H1 (cell line): Measurements from ENCODE around the gene IFIT5. TPM values are rescaled to one million over a fixed set of nuclear protein-coding genes. Genes with fewer than 3 reads are reported as not detected.

Source experiments
- CTCF ChIA-PET: fragments of 300-600 bp; sonication (Branson Sonifier 250); formaldehyde crosslinking; loops from one replicate; lab custom pipeline; 2021; ENCODE audit not compliant: partially characterized antibody; lab: Charles Lee
- POLR2A ChIA-PET: fragments of 300-600 bp; sonication (Branson Sonifier 250); formaldehyde crosslinking; loops from one replicate; lab custom pipeline; 2021; ENCODE audit warnings: inconsistent platforms; ENCODE audit not compliant: partially characterized antibody; lab: Charles Lee
- DNase-seq, 2 experiments: peaks; one replicate each; pipeline versions ENCODE4 v3.0.0 to v3.0.0-alpha.2; 2010 to 2022; ENCODE audit warnings: low spot score in 2 of 2, low read depth in 1 of 2, mixed read lengths in 1 of 2
- FAIRE-seq: peaks from 2 replicates; lab custom pipeline; 2011; peaks lifted over from hg19 to GRCh38; lab: Jason Lieb, UNC
- H2AFZ ChIP-seq: 2 replicates; pipeline ENCODE4 v1.8.1; 2012; ENCODE audit warnings: low read length, inconsistent platforms
- H2AK5ac ChIP-seq: 2 replicates; pipeline ENCODE4 v1.6.1; 2013; ENCODE audit warnings: low read depth, low read length
- H2BK120ac ChIP-seq: replicated peaks from 2 replicates; pipeline ENCODE3; 2013; ENCODE audit warnings: low read depth, low read length, inconsistent platforms
- H2BK12ac ChIP-seq: 2 replicates; pipeline ENCODE4 v1.6.1; 2013; ENCODE audit warnings: low read depth, low read length
- H2BK15ac ChIP-seq: 2 replicates; pipeline ENCODE4 v1.6.1; 2013; ENCODE audit warnings: low read length
- H2BK20ac ChIP-seq: 2 replicates; pipeline ENCODE4 v1.6.1; 2013; ENCODE audit warnings: low read length
- H2BK5ac ChIP-seq: 2 replicates; pipeline ENCODE4 v1.6.1; 2013; ENCODE audit warnings: low read depth, low read length
- H3K14ac ChIP-seq: 2 replicates; pipeline ENCODE4 v1.6.1; 2013; ENCODE audit warnings: inconsistent platforms; ENCODE audit not compliant: insufficient read length
- H3K18ac ChIP-seq: 2 replicates; pipeline ENCODE4 v1.6.1; 2013; ENCODE audit warnings: low read length; ENCODE audit errors: extremely low read depth
- H3K23ac ChIP-seq: 2 replicates; pipeline ENCODE4 v1.6.1; 2013; ENCODE audit warnings: inconsistent platforms; ENCODE audit not compliant: insufficient read length
- H3K23me2 ChIP-seq: 2 replicates; pipeline ENCODE4 v1.6.1; 2013; ENCODE audit warnings: low read depth, low read length
- H3K27ac ChIP-seq: 2 replicates; pipeline ENCODE4 v1.6.1; 2011; ENCODE audit warnings: low read depth, low read length, inconsistent platforms
- H3K27me3 ChIP-seq, 4 experiments: replicated peaks in 1 of 4; 1 replicate in 1 of 4; 2 replicates in 3 of 4; pipeline versions ENCODE4 v1.6.1 to v1.8.1; 2011 to 2013; ENCODE audit warnings: low read length in 3 of 4, mild to moderate bottlenecking in 3 of 4, inconsistent platforms in 2 of 4, mixed read lengths in 2 of 4, moderate library complexity in 1 of 4; ENCODE audit not compliant: control insufficient read depth in 3 of 4, insufficient read depth in 3 of 4; ENCODE audit errors: extremely low read depth in 1 of 4
- H3K36me3 ChIP-seq, 4 experiments: 2 replicates each; pipeline versions ENCODE4 v1.6.1 to v1.8.1; 2011 to 2013; ENCODE audit warnings: mild to moderate bottlenecking in 4 of 4, low read length in 3 of 4, moderate library complexity in 2 of 4, control low read depth in 1 of 4, inconsistent platforms in 1 of 4; ENCODE audit not compliant: insufficient read depth in 4 of 4, control insufficient read depth in 2 of 4
- H3K4ac ChIP-seq: replicated peaks from 2 replicates; pipeline ENCODE3; 2013; ENCODE audit warnings: low read length, low read depth, mixed read lengths, inconsistent platforms; ENCODE audit not compliant: insufficient read length
- H3K4me1 ChIP-seq, 4 experiments: replicated peaks in 1 of 4; 1 replicate in 1 of 4; 2 replicates in 3 of 4; pipeline versions ENCODE4 v1.6.1 to v1.8.1; 2011 to 2013; ENCODE audit warnings: low read length in 3 of 4, inconsistent platforms in 2 of 4, mixed read lengths in 1 of 4; ENCODE audit not compliant: insufficient read depth in 4 of 4, control insufficient read depth in 3 of 4
- H3K4me2 ChIP-seq, 2 experiments: 2 replicates each; pipeline versions ENCODE4 v1.6.1 to v1.8.1; 2011 to 2013; ENCODE audit warnings: low read depth in 2 of 2, low read length in 2 of 2, control low read depth in 1 of 2, inconsistent platforms in 1 of 2, mild to moderate bottlenecking in 1 of 2; ENCODE audit not compliant: insufficient read depth in 1 of 2
- H3K4me3 ChIP-seq, 4 experiments: fragments of 200-600, 300-600 bp in 1 of 4; sonication (generic), shearing (Covaris generic), sonication (Bioruptor Twin) in 1 of 4; 2 replicates each; pipeline versions ENCODE4 v1.5.1 to v1.8.1; 2011 to 2016; ENCODE audit warnings: low read length in 4 of 4, low read depth in 3 of 4, control low read depth in 2 of 4, inconsistent platforms in 2 of 4, mild to moderate bottlenecking in 2 of 4, mixed read lengths in 1 of 4, moderate library complexity in 1 of 4; ENCODE audit not compliant: insufficient read depth in 2 of 4; ENCODE audit errors: extremely low read depth in 1 of 4
- H3K56ac ChIP-seq: replicated peaks from 2 replicates; pipeline ENCODE3; 2013; ENCODE audit warnings: low read depth, mild to moderate bottlenecking, mixed read lengths, low read length, inconsistent platforms; ENCODE audit not compliant: insufficient read length
- H3K79me1 ChIP-seq: 2 replicates; pipeline ENCODE4 v1.6.1; 2013; ENCODE audit warnings: low read depth, low read length, control low read depth
- H3K79me2 ChIP-seq, 2 experiments: 2 replicates each; pipeline versions ENCODE4 v1.6.1 to v1.8.1; 2012 to 2013; ENCODE audit warnings: low read length in 2 of 2, mild to moderate bottlenecking in 2 of 2, inconsistent platforms in 1 of 2; ENCODE audit not compliant: insufficient read depth in 2 of 2, control insufficient read depth in 1 of 2
- H3K9ac ChIP-seq, 4 experiments: replicated peaks in 1 of 4; 1 replicate in 1 of 4; 2 replicates in 3 of 4; pipeline versions ENCODE4 v1.6.1 to v1.8.1; 2011 to 2013; ENCODE audit warnings: low read depth in 3 of 4, low read length in 3 of 4, control low read depth in 2 of 4, mild to moderate bottlenecking in 2 of 4, moderate library complexity in 2 of 4, inconsistent platforms in 1 of 4; ENCODE audit errors: extremely low read depth in 1 of 4
- H3K9me3 ChIP-seq, 2 experiments: 2 replicates each; pipeline versions ENCODE4 v1.6.1 to v1.8.1; 2012 to 2013; ENCODE audit warnings: mild to moderate bottlenecking in 2 of 2, moderate library complexity in 2 of 2, control low read depth in 1 of 2, inconsistent platforms in 1 of 2, low read depth in 1 of 2, low read length in 1 of 2, mixed read lengths in 1 of 2; ENCODE audit not compliant: insufficient read depth in 2 of 2
- H4K20me1 ChIP-seq, 2 experiments: replicated peaks in 1 of 2; 2 replicates each; pipeline versions ENCODE3 to v1.8.1; 2011 to 2013; ENCODE audit warnings: inconsistent platforms in 2 of 2, low read length in 2 of 2, mild to moderate bottlenecking in 1 of 2; ENCODE audit not compliant: insufficient read depth in 2 of 2, control insufficient read depth in 1 of 2
- H4K5ac ChIP-seq: 2 replicates; pipeline ENCODE4 v1.6.1; 2013; ENCODE audit warnings: low read length, low read depth, mixed read lengths, inconsistent platforms; ENCODE audit not compliant: insufficient read length
- H4K8ac ChIP-seq: 2 replicates; pipeline ENCODE4 v1.8.0; 2013; ENCODE audit warnings: mild to moderate bottlenecking, moderate library complexity, low read length, inconsistent platforms; ENCODE audit not compliant: insufficient read depth; ENCODE audit errors: extremely low read depth
- H4K91ac ChIP-seq: replicated peaks from 2 replicates; pipeline ENCODE3; 2013; ENCODE audit warnings: low read length, mixed read lengths, inconsistent platforms; ENCODE audit not compliant: insufficient read length
- CEBPB ChIP-seq: IDR thresholded peaks from 2 replicates; pipeline ENCODE4 v1.6.1; 2012; ENCODE audit warnings: low read depth, low read length
- GTF2F1 ChIP-seq: IDR thresholded peaks from 2 replicates; pipeline ENCODE4 v1.6.1; 2012; ENCODE audit warnings: low read depth, low read length, improper control_type of control experiment, borderline replicate concordance
- HDAC6 ChIP-seq: IDR thresholded peaks from one replicate; pipeline ENCODE4 v1.7.1; 2012; ENCODE audit warnings: low read depth, mild to moderate bottlenecking, inconsistent platforms, low read length, moderate library complexity
- JUN ChIP-seq: IDR thresholded peaks from 2 replicates; pipeline ENCODE4 v1.6.1; 2011; ENCODE audit warnings: low read depth, mild to moderate bottlenecking, improper control_type of control experiment, low read length
- JUND ChIP-seq: IDR thresholded peaks from 2 replicates; pipeline ENCODE4 v1.6.1; 2011; ENCODE audit warnings: mild to moderate bottlenecking, improper control_type of control experiment, low read length
- KDM5A ChIP-seq: fragments of 200-600 bp; IDR thresholded peaks from 2 replicates; pipeline ENCODE4 v1.7.1; 2012; ENCODE audit warnings: mild to moderate bottlenecking, low read length, inconsistent platforms, mixed read lengths
- NANOG ChIP-seq: IDR thresholded peaks from 2 replicates; pipeline ENCODE4 v1.6.1; 2011; ENCODE audit warnings: low read length, low read depth, mild to moderate bottlenecking, inconsistent platforms; ENCODE audit not compliant: insufficient read depth, poor library complexity, severe bottlenecking
- RFX5 ChIP-seq: IDR thresholded peaks from 2 replicates; pipeline ENCODE4 v1.6.1; 2011; ENCODE audit warnings: low read depth, low read length, improper control_type of control experiment, borderline replicate concordance
- RXRA ChIP-seq: IDR thresholded peaks from 2 replicates; pipeline ENCODE4 v1.6.1; 2011; ENCODE audit warnings: low read depth, mild to moderate bottlenecking, low read length, moderate library complexity; ENCODE audit not compliant: insufficient read depth
- SIN3A ChIP-seq, 2 experiments: IDR thresholded peaks in 1 of 2; conservative IDR thresholded peaks in 1 of 2; 2 replicates each; pipeline ENCODE4 v1.6.1; 2011 to 2012; ENCODE audit warnings: low read length in 2 of 2, improper control_type of control experiment in 1 of 2, low read depth in 1 of 2, mild to moderate bottlenecking in 1 of 2
- SP2 ChIP-seq: IDR thresholded peaks from 2 replicates; pipeline ENCODE4 v1.6.1; 2012; ENCODE audit warnings: mild to moderate bottlenecking, low read length, inconsistent platforms
- SUZ12 ChIP-seq: fragments of 200-600 bp; sonication (generic); IDR thresholded peaks from 2 replicates; pipeline ENCODE4 v1.6.1; 2012; ENCODE audit warnings: mild to moderate bottlenecking, inconsistent platforms, low read length, moderate library complexity, mixed read lengths
- ZNF274 ChIP-seq: IDR thresholded peaks from 2 replicates; pipeline ENCODE4 v1.7.0; 2012; ENCODE audit warnings: low read length, borderline replicate concordance; ENCODE audit errors: extremely low read depth
- WGBS, 2 experiments: shearing (Covaris generic) in 1 of 2; methylation state at CpG; one replicate each; pipeline versions ENCODE4 v1.1.6 to v1.1.7; 2013 to 2015; ENCODE audit warnings: low lambda C conversion rate in 2 of 2, mixed read lengths in 2 of 2, inconsistent platforms in 1 of 2, low coverage in 1 of 2, missing lambda C conversion rate in 1 of 2; ENCODE audit not compliant: insufficient replicate concordance in 2 of 2, insufficient coverage in 1 of 2, insufficient read length in 1 of 2; ENCODE audit errors: extremely low coverage in 1 of 2, missing lambda C conversion rate in 1 of 2; 5-methylcytosine and 5-hydroxymethylcytosine counted together
- polyA plus RNA-seq, 7 experiments: library from polyadenylated mRNA; depleted of rRNA in 3 of 7; stranded (reverse) in 5 of 7; unstranded in 2 of 7; fragments of >200 nt in 5 of 7; fragments of 200-250 nt in 2 of 7; gene quantifications; 1 replicate in 5 of 7; 2 replicates in 1 of 7; 4 replicates in 1 of 7; pipeline versions ENCODE4 v1.2.1 to v1.2.3, GENCODE V29; 2011 to 2013; ENCODE audit warnings: missing spikeins in 2 of 7, mixed read lengths in 2 of 7
- total RNA-seq: library from RNA; stranded (reverse); fragmentation: NEBNext Ultra II Directional; extraction: Animal tissue kit (Norgen Biotek cat#: 25700); gene quantifications from 2 replicates; pipeline ENCODE4 v1.2.1, GENCODE V29; 2021

The IFIT5 gene
- total and polyA plus RNA-seq, 2 of the 8 experiments (the other 6 are each of a cell fraction or from before 2014, with no cell fraction given), result 0.94 to 2.6 TPM

DNA sequence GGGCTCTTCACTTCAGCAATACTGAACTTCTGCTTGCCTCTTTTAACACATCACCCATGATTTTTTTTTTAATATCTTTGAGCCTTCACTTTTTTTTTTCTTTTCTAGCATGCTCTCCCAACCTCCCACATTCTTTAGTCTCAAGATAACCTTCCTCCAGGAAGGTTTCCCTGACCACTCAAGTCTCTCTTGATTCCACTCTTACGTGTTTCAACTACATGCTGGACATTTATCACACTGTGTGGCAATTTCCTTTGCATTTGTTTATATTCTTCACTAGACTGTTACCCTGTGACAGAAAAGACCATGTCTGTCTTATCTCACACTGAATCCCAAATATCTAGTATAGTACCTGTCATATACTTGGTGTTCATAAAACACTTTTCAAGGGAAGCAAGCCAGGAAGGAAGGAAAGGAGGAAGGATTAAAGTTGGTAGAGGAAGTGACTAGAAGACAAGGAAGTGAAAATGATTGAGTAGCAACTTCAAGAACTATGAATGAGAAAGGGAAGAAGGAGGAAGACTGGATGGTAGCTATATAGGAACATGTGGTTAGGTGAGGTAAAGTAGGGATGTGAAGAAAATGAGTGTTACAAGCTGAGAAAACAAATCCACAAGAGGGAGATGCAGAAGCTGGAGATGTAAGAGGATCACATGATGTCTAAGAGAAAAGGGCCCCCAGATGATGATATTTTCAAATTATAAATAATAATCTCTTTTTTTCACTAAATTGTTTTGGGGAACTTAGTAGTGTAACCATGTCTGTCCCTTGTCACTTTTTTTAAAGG, 40.4 kb downstream of the IFIT5 start:
- no peaks in the 10 kb centered on the region for H3K36me3 ChIP-seq
- H3K56ac ChIP-seq, result no peak overlapping the region
- 94% methylated on average over 1 of the region's 1 CpG; no CpG with 5 or more reads in 1 of the 2 experiments for WGBS, 2 experiments
- H3K79me2 ChIP-seq, result no peaks in the 10 kb centered on the region
- no peaks in the 10 kb centered on the region; the same call in 1 of the 2 replicates for H3K23me2 ChIP-seq
- FAIRE-seq, result no peak
- H2AFZ ChIP-seq, result no peak overlapping the region
- no peak for DNase-seq
- H3K27ac ChIP-seq, result no peak overlapping the region
- no peak overlapping the region for H2BK12ac ChIP-seq
- no peak overlapping the region for H2BK15ac ChIP-seq
- no peak overlapping the region for H2BK5ac ChIP-seq
- H3K9me3 ChIP-seq, result no peaks in the 10 kb centered on the region
- H2AK5ac ChIP-seq, result no peak overlapping the region
- H3K18ac ChIP-seq, result no peak overlapping the region
- H4K91ac ChIP-seq, result no peak overlapping the region
- ChIA-PET POLR2A (interaction anchor here (0.7 kb wide), 1 partner anchor 36 kb away, joined by 3 read pairs; no protein-coding TSS in a partner anchor), CTCF (interaction anchor here (1.0 kb wide), 1 partner anchor 26 kb away, joined by 5 read pairs; no protein-coding TSS in a partner anchor)
- no peaks in the 10 kb centered on the region for H4K20me1 ChIP-seq
- no peak overlapping the region for H3K4me3 ChIP-seq
- no peak overlapping the region for H4K5ac ChIP-seq
- H3K4me2 ChIP-seq, result no peak overlapping the region
- no peaks in the 10 kb centered on the region for H3K79me1 ChIP-seq
- H3K23ac ChIP-seq, result no peak overlapping the region
- H3K14ac ChIP-seq, result no peak overlapping the region
- H3K4ac ChIP-seq, result no peak overlapping the region
- H2BK20ac ChIP-seq, result no peak overlapping the region
- H3K4me1 ChIP-seq, result no peaks in the 10 kb centered on the region
- H2BK120ac ChIP-seq, result no peak overlapping the region
- H3K9ac ChIP-seq, result no peak overlapping the region
- H3K27me3 ChIP-seq, result no peaks in the 10 kb centered on the region
- no peak overlapping the region for H4K8ac ChIP-seq
- no peak for TF ChIP-seq ZNF274
- no peak for TF ChIP-seq KDM5A
- TF ChIP-seq JUND, result no peak
- no peak for TF ChIP-seq JUN
- no peak for TF ChIP-seq GTF2F1
- TF ChIP-seq RXRA, result no peak
- no peak for TF ChIP-seq RFX5
- TF ChIP-seq NANOG, result no peak
- TF ChIP-seq CEBPB, result no peak
- TF ChIP-seq HDAC6, result no peak
- no peak for TF ChIP-seq SIN3A (conservative IDR thresholded peaks at IDR 0.05 in 1 of 2, IDR thresholded peaks at IDR 0.05 in 1 of 2; ENCODE audit: low read depth in 1 of 2, low read length in 2 of 2)
- no peak for TF ChIP-seq SP2
- TF ChIP-seq SUZ12, result no peak
